Endothelial cell of hepatic sinusoid (primary cell): Measurements from ENCODE around the gene GLS.
"Not testable (repeated sequence)": the region's sequence is repeated elsewhere in the genome, so short reads cannot be mapped to it uniquely, and the experiment has no call there.

Experiments
- in situ Hi-C: cut with HindIII; loops from 2 replicates; pipeline ENCODE4 v1.10.0; 2017; ENCODE audit warnings: low sequenced_read_pairs

Gene GLS

DNA sequence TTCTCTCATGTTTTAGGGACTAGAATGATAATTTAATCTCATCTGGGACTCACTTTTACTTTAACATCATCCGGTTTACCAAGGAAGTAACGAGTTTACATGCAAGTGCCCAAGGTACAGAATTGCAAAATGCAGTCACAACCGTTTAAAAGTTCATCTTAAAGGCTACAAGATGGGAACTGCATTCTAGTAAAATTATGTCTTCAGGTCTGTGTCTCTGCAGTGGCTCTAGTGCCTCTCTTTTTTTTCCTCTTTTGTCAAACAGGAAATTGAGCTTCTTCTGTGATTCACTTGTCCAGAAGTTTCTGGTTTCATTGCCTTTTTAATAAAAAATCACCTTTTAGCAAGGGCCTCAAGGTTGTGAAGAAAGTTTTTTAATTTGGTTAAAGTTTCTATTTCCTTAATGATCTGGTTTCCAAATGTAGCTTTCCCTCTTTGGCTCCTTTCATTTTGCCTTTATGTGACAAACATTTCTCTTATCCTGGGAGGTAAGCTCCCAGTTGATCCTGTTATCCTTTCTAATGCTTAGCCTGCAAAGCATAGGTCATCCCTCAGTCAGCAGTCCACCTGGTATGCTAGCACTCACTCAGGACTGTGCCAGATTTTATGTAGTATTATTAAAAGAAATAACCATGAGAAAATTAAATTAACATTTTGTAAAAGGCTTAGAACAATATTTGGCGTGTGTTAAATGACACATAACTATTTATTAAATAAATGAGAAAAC is 2.4 kb downstream of the GLS start:
- in situ Hi-C loops = no loop called here

DNA sequence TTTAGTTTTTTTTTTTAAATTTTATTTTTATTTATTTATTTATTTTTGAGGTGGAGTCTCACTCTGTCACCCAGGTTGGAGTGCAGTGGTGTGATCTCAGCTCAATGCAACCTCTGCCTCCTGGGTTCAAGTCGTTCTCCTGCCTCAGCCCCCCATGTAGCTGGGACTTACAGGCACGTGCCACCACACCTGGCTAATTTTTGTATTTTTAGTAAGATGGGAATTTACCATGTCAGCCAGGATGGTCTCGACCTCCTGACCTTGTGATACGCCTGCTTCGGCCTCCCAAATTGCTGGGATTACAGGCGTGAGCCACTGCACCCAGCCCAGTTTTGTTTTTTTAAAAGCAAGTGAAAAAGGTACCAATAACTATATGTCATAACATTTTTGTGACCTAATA is 5.2 kb downstream of the GLS start:
- in situ Hi-C loops = not testable (repeated sequence)

DNA sequence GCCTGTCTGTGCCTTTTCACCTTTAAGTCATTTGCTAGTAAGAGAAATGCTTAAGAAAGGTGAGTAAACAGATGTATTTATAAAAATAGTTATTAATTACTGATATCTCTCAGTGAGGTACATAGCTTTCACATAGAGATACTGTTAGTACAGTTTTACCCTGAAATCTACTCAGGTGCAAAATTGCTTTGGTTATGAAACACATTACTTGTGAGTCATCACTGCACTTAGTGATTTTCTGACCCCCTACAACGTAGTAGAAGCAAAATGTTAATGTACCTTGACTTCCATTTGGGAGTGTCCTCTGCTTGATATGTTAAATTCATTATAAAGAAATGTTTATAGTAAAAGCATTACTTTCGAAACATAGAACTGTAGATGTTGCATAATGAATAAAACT is 6.5 kb downstream of the GLS start:
- in situ Hi-C loops = no loop called here

DNA sequence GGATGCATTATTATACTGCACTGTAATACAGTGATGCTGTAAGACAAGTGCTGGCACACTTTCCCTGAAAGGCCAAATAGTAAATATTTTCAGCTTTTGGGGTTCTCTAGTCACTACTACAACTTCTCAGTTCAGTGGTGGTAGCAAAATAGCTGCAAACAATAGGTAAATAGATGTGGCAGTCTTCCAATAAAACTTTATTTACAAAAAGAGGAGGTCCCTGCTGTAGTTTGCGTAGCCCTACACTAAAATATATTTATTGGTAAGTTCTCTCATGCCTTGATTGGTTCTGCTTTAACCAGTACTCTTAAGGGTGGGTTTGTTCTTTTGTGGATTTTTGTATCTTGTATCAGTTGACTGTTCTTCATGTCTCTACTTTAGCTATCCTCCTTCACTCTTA is 7.8 kb downstream of the GLS start:
- in situ Hi-C loops = no loop called here

DNA sequence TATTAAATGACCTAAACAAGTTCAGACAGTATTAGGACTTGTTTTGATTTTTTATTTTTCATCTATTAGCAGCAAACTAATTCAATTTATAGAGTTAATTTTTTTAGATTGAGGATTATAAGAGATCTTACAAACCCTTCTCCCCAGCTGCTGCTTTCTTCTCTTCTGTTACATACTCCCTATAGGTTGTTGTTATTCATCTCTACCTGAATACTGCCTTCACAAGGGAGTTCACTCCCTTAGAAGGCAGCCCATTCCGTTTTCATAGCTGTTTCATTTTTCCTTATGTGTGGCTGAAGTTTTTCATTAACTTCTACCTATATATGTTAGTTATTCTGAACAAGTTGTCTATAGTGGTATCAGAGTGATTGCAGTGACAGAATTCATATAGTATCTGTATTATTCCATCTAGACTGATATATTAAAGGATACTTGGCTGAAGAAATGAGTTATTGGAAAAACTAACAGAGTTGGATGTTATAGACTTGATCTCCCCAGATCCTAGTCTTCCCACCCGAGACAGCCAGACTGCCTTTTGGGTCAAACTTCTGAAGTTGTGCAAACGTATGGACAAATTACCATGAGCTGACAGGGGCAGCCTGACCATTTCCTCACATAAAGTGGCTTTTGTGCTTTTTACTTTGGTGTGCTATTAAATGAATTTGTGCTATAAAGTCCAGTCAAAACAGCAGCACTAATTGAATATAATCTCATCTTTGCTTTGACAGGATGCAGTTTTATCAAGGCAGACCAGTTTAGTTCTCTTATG is 8.7 kb downstream of the GLS start:
- in situ Hi-C loops = no loop called here

DNA sequence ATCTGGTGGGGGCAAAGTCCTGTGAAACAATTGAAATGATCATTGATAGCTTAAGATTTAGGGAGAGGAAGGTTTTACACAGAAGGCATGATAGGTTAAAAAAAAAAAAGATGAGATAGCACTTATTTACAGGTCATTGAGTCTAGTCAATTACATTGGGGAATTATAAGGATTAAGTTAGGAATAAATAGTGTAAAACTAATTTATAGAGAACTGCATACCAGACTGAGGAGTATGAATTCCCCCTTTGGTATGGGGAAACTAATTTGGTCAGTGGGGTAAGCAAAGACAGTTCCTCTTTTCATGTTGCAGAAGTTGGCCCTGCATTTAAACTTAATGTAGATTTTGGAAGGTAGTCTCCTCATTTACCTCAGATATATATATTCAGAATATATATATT is 10.8 kb downstream of the GLS start:
- in situ Hi-C loops = no loop called here

DNA sequence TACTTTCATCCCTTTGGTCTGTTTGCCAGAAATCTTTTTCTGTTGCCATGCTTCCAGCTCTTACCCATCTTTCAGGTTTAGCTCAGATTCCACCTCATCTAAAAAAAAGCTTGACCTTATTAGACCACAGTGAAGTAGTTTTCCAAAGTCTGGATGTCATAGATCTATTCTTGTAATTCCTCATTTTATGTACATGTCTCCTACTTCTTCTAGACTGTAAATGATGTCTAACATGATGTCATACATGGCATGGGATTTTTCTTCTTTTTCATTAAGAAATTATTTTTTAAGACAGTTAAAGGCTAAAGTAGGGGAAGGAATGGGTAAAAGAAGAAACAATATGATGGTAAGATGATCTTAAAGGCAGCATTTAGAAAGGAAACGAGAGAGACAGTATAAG is 11.3 kb downstream of the GLS start:
- in situ Hi-C loops = no loop called here

DNA sequence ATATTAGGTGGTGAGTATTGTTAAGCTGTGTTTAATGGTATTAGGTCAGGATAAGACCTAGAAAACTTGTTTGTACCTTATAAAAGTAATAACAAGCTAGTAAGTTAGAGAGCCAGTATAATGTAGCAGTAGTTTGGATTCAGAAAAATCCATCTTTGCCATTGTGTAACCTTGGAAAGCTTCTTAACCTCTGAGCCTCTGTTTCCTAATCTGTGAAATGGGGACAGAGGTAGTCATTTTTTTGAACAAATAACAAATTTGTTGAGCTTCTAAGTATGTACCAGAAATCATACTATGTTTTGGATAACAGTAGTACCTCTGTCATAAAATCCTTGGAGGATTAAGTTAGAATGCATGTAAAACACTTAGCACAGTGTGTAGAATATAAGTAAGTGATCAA is 12.5 kb downstream of the GLS start:
- in situ Hi-C loops = no loop called here

DNA sequence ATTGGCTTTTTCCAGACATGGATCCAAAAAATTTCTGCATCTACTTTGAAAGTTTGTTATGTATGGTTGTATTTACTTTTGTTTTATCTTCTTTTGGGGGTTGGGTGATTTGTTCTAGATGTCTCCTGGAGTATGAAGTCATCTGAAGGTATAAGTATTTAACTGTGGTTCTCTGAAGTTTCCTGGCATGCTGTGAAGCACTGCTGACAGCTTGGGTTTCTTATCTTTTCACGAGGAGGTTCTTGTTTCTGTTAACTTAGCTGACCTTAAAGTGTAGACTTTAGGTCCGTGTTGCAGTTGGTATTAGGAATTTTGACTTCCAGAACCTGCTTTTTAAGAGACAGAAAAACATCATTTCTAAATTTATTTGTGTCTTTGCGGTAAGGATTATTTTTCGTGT is 15.9 kb downstream of the GLS start:
- in situ Hi-C loops = no loop called here

DNA sequence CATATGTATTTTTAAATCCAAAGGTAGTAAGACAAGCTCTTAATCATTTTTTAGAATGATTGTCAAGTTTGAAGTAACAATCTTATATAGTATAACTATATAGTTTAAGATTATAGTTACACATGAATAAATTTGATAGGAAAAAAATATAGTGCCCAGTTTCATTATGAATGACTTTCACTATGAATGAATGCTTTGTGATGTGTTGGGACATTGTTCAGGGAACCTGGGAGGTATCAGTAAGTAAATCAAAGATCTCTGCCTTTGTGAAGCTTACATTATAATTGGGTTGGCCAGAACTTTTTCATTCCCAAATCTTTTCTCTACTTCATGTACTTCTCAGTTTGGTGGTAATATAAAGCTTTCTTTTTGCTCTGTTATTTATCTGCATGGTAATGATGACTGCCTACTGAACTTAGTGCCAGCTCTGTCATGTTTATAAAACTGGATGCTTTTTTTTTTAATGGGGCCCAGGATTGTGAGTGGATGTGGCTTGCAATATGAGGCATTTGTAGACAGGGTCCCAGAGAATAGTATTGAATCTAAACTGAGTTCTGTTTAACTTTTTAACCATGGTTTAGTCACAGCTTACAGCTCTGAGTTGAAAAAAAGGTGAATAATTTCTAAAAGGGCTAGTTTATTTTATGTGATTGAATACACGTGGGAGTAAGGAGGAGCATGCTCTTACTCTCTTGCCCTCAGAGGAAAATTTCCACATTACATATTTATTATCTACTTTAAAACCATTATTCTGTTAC is 23.3 kb downstream of the GLS start:
- in situ Hi-C loops = no loop called here

DNA sequence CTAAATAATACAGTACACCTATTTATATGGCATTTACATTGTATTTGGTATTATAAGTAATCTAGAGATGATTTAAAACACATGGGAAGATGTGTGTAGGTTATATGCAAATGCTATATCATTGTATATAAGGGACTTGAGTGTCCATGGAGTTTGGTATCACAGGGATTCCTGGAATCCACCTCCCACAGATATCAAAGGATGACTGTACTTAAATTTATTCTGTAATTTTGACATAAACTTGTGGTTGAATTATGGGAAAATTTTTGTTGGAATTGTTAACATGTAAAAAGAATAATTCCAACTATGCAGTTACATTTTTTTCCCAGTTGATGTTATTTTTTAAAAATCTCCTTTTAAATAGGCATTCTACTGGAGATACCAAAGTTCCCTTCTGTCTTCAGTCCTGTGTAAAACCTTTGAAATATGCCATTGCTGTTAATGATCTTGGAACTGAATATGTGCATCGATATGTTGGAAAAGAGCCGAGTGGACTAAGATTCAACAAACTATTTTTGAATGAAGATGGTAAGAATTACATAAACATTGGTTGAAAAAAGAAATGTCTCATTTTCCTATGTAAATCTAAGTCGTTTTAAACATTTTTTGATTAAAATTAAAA is 24.1 kb downstream of the GLS start:
- in situ Hi-C loops = no loop called here

DNA sequence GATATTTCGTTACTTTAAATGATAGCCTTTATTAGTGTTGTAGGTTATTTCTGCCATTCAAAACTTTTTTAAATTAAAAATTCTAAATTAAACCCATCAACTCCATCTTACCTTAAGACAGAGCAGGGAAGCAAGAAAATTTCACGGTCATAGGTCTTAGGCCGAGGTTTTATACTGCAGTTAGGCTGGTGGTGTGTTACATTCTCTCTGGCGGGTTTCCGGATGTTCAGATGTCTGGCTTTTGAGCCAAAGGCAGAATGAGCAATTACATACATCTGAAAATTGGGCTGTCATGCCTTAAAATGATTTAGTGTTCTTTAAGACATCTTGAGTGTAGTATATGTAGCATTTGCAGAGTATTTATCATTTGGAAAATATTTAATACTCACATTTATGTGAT is 27.9 kb downstream of the GLS start:
- in situ Hi-C loops = no loop called here

DNA sequence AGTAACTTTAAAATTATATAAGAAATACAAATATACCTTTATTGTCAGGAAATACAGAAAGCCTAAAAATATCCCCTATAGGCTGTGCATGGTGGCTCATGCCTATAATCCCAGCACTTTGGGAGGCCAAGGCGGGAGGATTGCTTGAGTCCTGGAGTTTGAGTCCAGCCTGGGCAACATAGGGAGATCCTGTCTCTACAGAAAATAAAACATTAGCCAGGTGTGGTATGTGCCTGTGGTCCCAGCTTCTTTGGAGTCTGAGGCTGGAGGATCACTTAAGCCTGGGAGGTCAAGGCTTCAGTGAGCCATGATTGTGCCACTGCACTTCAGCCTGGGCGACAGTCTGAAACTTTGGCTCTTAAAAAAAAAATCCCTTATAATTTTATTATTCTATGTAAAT is 29.1 kb downstream of the GLS start:
- in situ Hi-C loops = no loop called here

DNA sequence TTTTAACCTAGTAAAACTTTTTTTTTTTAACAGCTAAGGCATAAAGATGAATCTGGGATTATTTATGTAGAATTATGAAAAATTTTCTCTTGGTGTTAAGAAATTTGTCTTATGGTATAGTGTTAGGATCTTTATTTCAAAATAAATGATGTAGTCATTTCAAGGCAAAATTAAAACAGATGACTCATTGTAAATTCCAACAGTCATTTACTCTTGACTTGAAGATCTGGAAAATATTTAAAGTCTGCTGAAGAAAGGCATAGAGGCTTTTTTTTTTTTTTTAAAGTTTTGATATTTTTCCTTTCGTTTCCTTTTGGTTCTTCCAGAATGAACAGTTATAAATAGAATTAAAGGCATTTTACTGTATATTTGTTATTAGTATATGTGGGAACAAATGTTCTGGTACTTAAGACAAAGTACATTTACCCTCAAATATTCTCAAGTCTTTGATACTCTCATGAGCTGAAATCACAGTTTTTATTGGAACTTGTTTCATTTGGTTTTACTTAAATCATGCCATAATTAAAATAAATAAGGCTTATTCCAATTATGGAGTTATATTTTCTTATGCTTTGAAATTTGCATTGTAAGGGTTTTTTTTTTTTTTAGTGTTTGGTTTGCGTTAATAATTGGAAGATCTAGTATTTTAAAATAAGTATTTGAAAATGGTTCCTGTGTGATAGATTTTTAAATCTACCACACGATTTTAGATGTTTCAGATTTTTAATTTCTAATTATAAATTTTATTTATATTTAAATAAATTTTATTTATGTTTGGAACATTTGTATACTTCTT is 29.9 kb downstream of the GLS start:
- in situ Hi-C loops = no loop called here

DNA sequence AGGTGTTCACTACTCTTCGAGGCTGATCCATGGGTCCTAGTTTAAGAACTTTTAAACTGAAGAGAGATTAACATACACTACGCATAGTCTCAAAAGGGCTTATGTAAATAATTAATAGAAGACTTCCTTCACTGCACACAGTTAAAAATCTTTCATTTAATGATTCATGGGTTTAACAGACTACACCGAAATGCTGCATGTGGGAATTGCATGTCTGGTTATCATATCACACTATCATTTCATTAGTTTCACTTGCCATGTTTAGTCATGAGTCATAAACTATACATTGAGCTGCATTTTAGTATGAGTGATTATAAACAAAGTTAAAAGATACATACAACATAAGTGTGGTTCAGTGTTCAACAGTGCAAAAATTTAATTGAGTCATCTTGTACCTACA is 31.2 kb downstream of the GLS start:
- in situ Hi-C loops = no loop called here

DNA sequence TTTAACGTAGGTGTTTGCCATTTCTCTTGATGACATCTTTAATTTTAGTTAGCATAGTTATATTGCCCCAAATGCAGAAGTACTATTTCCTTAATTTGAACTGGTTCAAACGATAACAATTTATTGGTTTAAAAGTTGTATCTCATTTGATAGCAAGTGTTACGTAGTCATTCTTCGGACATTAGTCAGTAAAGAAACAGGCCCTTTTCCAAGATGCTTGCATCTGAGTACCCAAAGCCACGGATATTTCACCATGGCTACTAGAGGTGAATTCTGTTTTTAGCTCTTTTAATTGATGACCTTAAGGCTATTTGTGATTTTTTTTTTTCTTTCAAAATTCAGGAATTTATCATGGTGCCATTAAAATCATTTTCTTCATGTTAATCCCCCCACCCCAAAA is 32.1 kb downstream of the GLS start:
- in situ Hi-C loops = no loop called here

DNA sequence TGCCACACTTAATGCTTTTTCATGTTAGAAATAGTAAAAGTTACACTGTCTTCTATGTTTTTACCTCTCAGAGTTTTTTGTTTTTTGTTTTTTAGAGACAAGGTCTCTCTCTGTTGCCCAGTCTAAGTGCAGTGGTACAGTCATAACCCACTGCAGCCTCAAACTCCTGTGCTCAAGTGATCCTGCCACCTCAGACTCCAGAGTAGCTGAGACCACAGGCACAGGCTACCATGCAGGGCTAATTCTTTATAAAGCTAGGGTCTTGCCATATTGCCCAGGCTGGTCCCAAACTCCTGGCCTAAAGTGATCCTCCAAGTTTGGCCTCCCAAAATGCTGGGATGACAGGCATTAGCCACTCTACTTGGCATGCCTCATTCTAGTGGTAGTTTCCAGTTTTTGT is 33.1 kb downstream of the GLS start:
- in situ Hi-C loops = no loop called here

DNA sequence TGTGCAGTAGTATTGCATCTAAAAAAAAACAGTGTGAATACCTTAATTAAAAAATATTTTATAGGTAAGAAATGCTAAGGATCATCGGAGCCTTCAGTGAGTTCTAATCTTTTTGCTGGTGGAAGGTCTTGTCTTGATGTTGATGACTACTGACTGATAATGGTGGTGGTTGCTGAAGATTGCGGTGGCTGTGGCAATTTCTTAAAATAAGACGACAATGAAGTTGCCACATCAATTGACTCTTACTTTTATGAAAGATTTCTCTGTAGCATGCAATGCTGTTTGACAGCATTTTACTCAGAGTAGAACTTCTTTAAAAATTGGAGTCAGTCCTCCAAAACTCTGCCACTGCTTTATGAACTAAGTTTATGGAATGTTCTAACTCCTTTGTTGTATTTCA is 36.2 kb downstream of the GLS start:
- in situ Hi-C loops = no loop called here

DNA sequence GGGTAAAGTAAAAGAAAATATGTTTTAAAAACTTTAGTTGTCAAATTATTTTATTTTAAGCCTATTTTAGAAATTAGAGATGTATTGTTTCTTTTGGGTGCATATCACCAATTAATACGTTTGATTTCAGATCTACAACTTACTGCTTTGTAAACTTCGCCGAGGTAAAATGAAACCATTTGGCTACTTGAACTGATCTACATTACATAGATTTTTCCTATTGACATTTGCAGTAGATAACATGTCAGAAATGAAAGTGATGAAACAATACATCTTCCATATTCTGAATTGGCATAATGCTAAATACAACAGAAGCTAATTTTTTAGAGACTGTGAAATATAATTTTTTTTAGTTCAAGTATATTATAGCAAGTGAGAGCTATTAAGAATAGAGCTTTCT is 39.5 kb downstream of the GLS start:
- in situ Hi-C loops = no loop called here

DNA sequence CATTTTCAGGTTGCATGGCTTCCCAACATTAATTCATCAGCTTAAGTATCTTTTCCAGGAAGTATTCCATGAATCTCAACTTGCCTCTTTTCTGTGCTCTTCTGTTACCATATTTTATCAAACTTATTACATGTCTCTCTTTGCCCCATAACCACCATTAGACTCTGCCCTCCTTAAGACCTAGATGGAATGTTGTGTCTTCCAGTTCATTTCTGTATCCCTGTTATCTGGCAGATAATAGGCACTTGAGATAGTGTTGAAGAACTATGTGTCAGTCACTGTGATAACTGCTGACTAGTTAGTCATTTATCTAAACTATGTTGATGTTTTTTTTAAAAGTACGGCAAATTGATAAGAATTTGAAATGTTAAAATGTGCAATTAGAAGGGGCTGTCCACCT is 41.8 kb downstream of the GLS start:
- in situ Hi-C loops = no loop called here

DNA sequence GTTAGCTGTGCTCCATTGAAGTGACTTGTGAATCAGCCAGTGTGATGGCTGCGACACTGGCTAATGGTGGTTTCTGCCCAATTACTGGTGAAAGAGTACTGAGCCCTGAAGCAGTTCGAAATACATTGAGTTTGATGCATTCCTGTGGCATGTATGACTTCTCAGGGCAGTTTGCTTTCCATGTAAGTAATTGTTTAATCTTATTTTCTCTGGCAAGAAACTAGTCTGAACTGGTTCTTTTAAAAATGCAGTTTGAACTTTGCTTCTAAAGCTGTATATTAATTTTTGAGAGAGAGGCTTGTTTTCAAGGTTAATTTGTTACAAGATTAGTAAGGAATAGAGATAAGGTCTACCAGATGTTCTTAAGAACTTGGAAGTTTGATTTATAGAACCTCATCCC is 46.7 kb downstream of the GLS start:
- in situ Hi-C loops = no loop called here
